B cell (primary cell): ENCODE results near the gene TPK1. TPM values are rescaled to one million over a fixed set of nuclear protein-coding genes. Genes with fewer than 3 reads are reported as not detected.

Experiments used
- ATAC-seq: fragments of 200-7000 bp; cut with Tn5 transposase; one replicate; pipeline ENCODE4 v1.10.0; 2021; ENCODE audit warnings: low read depth, mild to moderate bottlenecking, moderate number of reproducible peaks, moderate library complexity
- CTCF ChIA-PET: fragments of 350-600 bp; sonication (Branson Sonifier 250); formaldehyde crosslinking; loops from one replicate; lab custom pipeline; 2021; ENCODE audit warnings: antibody characterized with exemption, inconsistent platforms; lab: Charles Lee
- POLR2A ChIA-PET: fragments of 350-600 bp; sonication (Branson Sonifier 250); formaldehyde crosslinking; loops from one replicate; lab custom pipeline; 2021; ENCODE audit warnings: antibody characterized with exemption; lab: Charles Lee
- DNase-seq: peaks from one replicate; pipeline ENCODE4 v3.0.0; 2013
- H2AFZ ChIP-seq: 2 replicates; pipeline ENCODE4 v1.6.1; 2012; ENCODE audit warnings: mild to moderate bottlenecking, low read depth, low read length; ENCODE audit not compliant: insufficient read depth, poor library complexity, severe bottlenecking
- H3K27ac ChIP-seq, 2 donors: 1 replicate in 1 of 2; 2 replicates in 1 of 2; pipeline ENCODE4 v1.5.1; 2012 to 2013; ENCODE audit warnings: low read length in 2 of 2, mild to moderate bottlenecking in 2 of 2, moderate library complexity in 1 of 2
- H3K27me3 ChIP-seq, 4 experiments: fragments of 200-600 bp in 1 of 4; sonication (generic) in 1 of 4; replicated peaks in 1 of 4; 1 replicate in 2 of 4; 2 replicates in 2 of 4; pipeline versions ENCODE4 v1.6.1 to v1.7.0; 2013 to 2016; ENCODE audit warnings: low read length in 3 of 4, mild to moderate bottlenecking in 2 of 4, mixed read lengths in 1 of 4, moderate library complexity in 1 of 4; ENCODE audit not compliant: insufficient read depth in 4 of 4, control insufficient read depth in 3 of 4; ENCODE audit errors: control extremely low read depth in 1 of 4
- H3K36me3 ChIP-seq, 2 experiments: replicated peaks in 1 of 2; 1 replicate in 1 of 2; 2 replicates in 1 of 2; pipeline versions ENCODE4 v1.6.1 to v1.7.1; 2013; ENCODE audit warnings: low read length in 1 of 2; ENCODE audit not compliant: insufficient read depth in 2 of 2, control insufficient read depth in 1 of 2; ENCODE audit errors: control extremely low read depth in 1 of 2, extremely low read depth in 1 of 2
- H3K4me1 ChIP-seq, 2 donors: fragments of 200-600 bp in 1 of 2; sonication (generic) in 1 of 2; 1 replicate in 1 of 2; 2 replicates in 1 of 2; pipeline versions ENCODE4 v1.5.1 to v1.6.1; 2013 to 2017; ENCODE audit warnings: low read length in 2 of 2; ENCODE audit not compliant: control insufficient read depth in 2 of 2, insufficient read depth in 2 of 2
- H3K4me2 ChIP-seq: replicated peaks from 2 replicates; pipeline ENCODE3; 2012; ENCODE audit warnings: mild to moderate bottlenecking, low read depth, low read length; ENCODE audit not compliant: poor library complexity, severe bottlenecking
- H3K4me3 ChIP-seq, 5 experiments: fragments of 200-600 bp in 1 of 5; sonication (generic) in 1 of 5; 1 replicate in 3 of 5; 2 replicates in 2 of 5; pipeline versions ENCODE4 v1.5.1 to v1.7.0; 2011 to 2016; ENCODE audit warnings: low read length in 4 of 5, mild to moderate bottlenecking in 4 of 5, low read depth in 2 of 5, control low read depth in 1 of 5, moderate library complexity in 1 of 5; ENCODE audit not compliant: insufficient read depth in 1 of 5; ENCODE audit errors: control extremely low read depth in 1 of 5, extremely low read depth in 1 of 5
- H3K79me2 ChIP-seq: fragments of 200-600 bp; sonication (generic); one replicate; pipeline ENCODE4 v1.6.0; 2016; ENCODE audit warnings: low read length; ENCODE audit not compliant: control insufficient read depth, insufficient read depth
- H3K9ac ChIP-seq: fragments of 200-600 bp; sonication (generic); 2 replicates; pipeline ENCODE4 v1.6.1; 2017; ENCODE audit warnings: mild to moderate bottlenecking, low read length, moderate library complexity
- H3K9me3 ChIP-seq, 3 donors: one replicate each; pipeline versions ENCODE4 v1.6.1 to v1.7.1; 2013; ENCODE audit warnings: low read length in 2 of 3; ENCODE audit not compliant: control insufficient read depth in 2 of 3, insufficient read depth in 1 of 3; ENCODE audit errors: control extremely low read depth in 1 of 3
- H4K20me1 ChIP-seq: 2 replicates; pipeline ENCODE4 v1.6.0; 2012; ENCODE audit warnings: mild to moderate bottlenecking, low read length; ENCODE audit not compliant: insufficient read depth, control insufficient read depth, poor library complexity, severe bottlenecking
- H3K27ac Mint-ChIP-seq: one replicate; pipeline ENCODE4 v1.8.0; 2021; ENCODE audit warnings: mixed read lengths
- H3K27me3 Mint-ChIP-seq: one replicate; pipeline ENCODE4 v1.8.0; 2021; ENCODE audit warnings: mixed read lengths
- H3K4me1 Mint-ChIP-seq: one replicate; pipeline ENCODE4 v1.8.0; 2021; ENCODE audit warnings: mixed read lengths
- H3K4me3 Mint-ChIP-seq: one replicate; pipeline ENCODE4 v1.8.0; 2021; ENCODE audit warnings: mixed read lengths
- H3K9me3 Mint-ChIP-seq: one replicate; pipeline ENCODE4 v1.8.0; 2022; ENCODE audit warnings: mixed read lengths; ENCODE audit not compliant: insufficient read depth
- CTCF ChIP-seq: fragments of 200-600 bp; IDR thresholded peaks from one replicate; pipeline ENCODE4 v1.8.0; 2022; ENCODE audit warnings: antibody characterized with exemption, mild to moderate bottlenecking
- EZH2 ChIP-seq: IDR thresholded peaks from 2 replicates; pipeline ENCODE4 v1.6.1; 2012; ENCODE audit warnings: borderline replicate concordance, low read depth, mild to moderate bottlenecking, moderate library complexity, low read length; ENCODE audit not compliant: insufficient read depth, poor library complexity, severe bottlenecking
- WGBS: methylation state at CpG from one replicate; pipeline ENCODE4 v1.1.5; 2013; ENCODE audit warnings: missing lambda C conversion rate; ENCODE audit not compliant: insufficient coverage; 5-methylcytosine and 5-hydroxymethylcytosine counted together
- intact Hi-C: fragments of 100-400 bp; cut with micrococcal nuclease; formaldehyde crosslinking; loops from one replicate; pipeline ENCODE4 v1.10.0; 2022
- polyA plus RNA-seq: library from polyadenylated mRNA; depleted of rRNA; stranded (reverse); fragments of >200 nt; gene quantifications from 2 replicates; pipeline ENCODE4 v1.2.3, GENCODE V29; 2012
- total RNA-seq, 2 donors: library from RNA; stranded (reverse); fragments of 120-200 nt in 1 of 2; gene quantifications; 1 replicate in 1 of 2; 2 replicates in 1 of 2; pipeline versions ENCODE4 v1.2.3 to v1.2.4, GENCODE V29; 2013 to 2022

TPK1 gene
- total and polyA plus RNA-seq, 2 donors (not counting 1 experiment from before 2014, with no cell fraction given): 13.7 to 26.4 TPM

GRCh38 chr7:144519925-144520324 is 315.9 kb downstream of the TPK1 start:
- Mint-ChIP-seq H3K27me3 (no peaks in the 10 kb centered on the region), H3K9me3 (no peaks in the 10 kb centered on the region), H3K27ac (no peak overlapping the region), H3K4me1 (no peaks in the 10 kb centered on the region), H3K4me3 (no peak overlapping the region)
- H3K36me3 ChIP-seq: no peaks in the 10 kb centered on the region
- no peak overlapping the region for H3K27ac ChIP-seq
- H2AFZ ChIP-seq: no peak overlapping the region
- H3K9me3 ChIP-seq: no peaks in the 10 kb centered on the region
- DNase-seq (no peak), ATAC-seq (no peak)
- no peaks in the 10 kb centered on the region for H4K20me1 ChIP-seq
- POLR2A ChIA-PET: no interaction called here
- H3K27me3 ChIP-seq: no peaks in the 10 kb centered on the region
- H3K4me3 ChIP-seq: no peak overlapping the region
- H3K79me2 ChIP-seq: no peaks in the 10 kb centered on the region
- 89% methylated on average over 2 of the region's 4 CpGs for WGBS
- CTCF ChIA-PET: no interaction called here
- no peak overlapping the region for H3K9ac ChIP-seq
- no peaks in the 10 kb centered on the region for H3K4me1 ChIP-seq
- TF ChIP-seq CTCF (no peak), EZH2 (no peak)
- H3K4me2 ChIP-seq: no peak overlapping the region
- intact Hi-C loops: no loop called here

DNA sequence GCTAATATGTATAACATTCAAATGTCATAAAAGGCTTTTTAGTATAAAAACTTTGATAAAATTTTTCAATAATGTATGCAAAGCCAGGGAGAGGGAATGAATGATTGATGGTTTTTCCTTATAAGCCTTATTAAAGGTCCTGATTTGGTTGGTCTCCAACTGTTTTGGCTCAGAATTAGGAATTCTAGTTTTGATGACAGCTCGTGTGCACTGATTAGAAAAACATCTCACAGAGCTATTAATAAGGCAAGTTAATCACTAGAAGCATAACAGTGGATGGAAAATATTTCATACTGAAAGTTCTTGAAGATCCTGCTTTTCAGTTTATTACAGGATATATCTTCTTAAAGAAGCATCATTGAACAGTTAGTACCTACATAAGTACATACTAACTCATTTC is 317.5 kb downstream of the TPK1 start:
- Histone ChIP-seq H3K4me1 (no peaks in the 10 kb centered on the region), H3K27ac (no peak overlapping the region), H3K4me2 (no peak overlapping the region), H4K20me1 (no peaks in the 10 kb centered on the region), H3K79me2 (no peaks in the 10 kb centered on the region), H3K9ac (no peak overlapping the region), H3K27me3 (no peaks in the 10 kb centered on the region), H3K36me3 (no peaks in the 10 kb centered on the region), H2AFZ (no peak overlapping the region), H3K9me3 (no peaks in the 10 kb centered on the region), H3K4me3 (no peak overlapping the region)
- TF ChIP-seq EZH2 (no peak), CTCF (no peak)
- CTCF ChIA-PET: no interaction called here
- DNase-seq: no peak
- Mint-ChIP-seq H3K4me3 (no peak overlapping the region), H3K4me1 (no peaks in the 10 kb centered on the region), H3K27ac (no peak overlapping the region), H3K9me3 (no peaks in the 10 kb centered on the region), H3K27me3 (no peaks in the 10 kb centered on the region)
- no peak for ATAC-seq
- POLR2A ChIA-PET: no interaction called here
- WGBS: no CpG with 5 or more reads among the region's 1 CpG
- intact Hi-C loops: no loop called here
